GM10266 (cell line): ENCODE data around the gene SUMO4.
A peak's percentile ranks its signal among the peaks of the same experiment; 100 is the strongest.

Experiments used
- DNase-seq: peaks from one replicate; pipeline ENCODE4 v3.0.0; 2012; ENCODE audit errors: extremely low spot score
- CTCF ChIP-seq: IDR thresholded peaks from 2 replicates; pipeline ENCODE4 v1.5.1; 2012; ENCODE audit warnings: mild to moderate bottlenecking, low read depth; ENCODE audit not compliant: control insufficient read depth, insufficient read depth; ENCODE audit errors: missing control alignments

Gene SUMO4

DNA sequence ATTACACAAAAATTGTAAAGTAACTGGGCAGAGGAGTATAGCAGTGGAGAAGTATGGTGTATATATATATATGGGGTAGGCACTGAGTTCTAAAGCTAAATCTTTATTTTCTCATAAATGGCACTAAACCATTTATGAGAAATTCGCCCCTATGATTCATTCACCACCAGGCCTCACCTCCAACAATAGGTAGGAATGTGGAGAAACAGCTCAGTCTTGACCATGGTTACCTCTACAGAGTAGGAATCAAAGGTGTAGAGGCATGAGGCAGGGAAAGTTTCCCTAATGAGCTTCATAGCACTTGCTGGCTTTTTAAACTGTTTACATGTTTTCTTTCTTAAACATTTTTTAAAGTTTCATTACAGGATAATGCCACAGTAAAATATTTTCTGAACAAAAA lies 36.9 kb upstream of the SUMO4 start:
- TF ChIP-seq CTCF: no peak
- DNase-seq: no peak

- no peak for TF ChIP-seq CTCF
- no peak for DNase-seq
Measured at GRCh38 chr6:149364557-149364956, 35.5 kb upstream of the SUMO4 start.

- no peak for TF ChIP-seq CTCF
- DNase-seq: no peak
Measured at GRCh38 chr6:149365197-149365596, 34.9 kb upstream of the SUMO4 start.

- no peak for DNase-seq
- no peak for TF ChIP-seq CTCF
Measured at GRCh38 chr6:149366267-149366921, 33.7 kb upstream of the SUMO4 start.

DNA sequence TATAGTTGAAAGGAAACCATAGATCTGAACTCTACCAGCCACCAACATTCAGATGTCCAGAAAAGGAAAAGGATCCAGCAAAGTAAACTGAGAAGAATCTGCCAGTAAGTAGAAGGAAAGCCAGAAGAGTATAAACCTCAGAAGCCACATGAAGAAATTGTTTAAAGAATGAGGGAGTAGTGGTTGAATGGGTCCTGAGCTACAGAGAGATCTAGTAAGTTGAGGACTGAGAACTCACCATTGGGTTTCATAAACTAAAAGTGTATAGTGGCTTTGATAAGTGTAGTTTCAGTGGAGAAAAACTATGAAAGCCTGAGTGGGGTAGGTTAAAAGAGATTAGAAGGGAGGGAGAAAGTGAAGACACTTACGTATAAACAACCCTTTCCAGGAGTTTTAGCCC lies 32.0 kb upstream of the SUMO4 start:
- TF ChIP-seq CTCF: no peak
- peak; percentile 5 for DNase-seq

DNA sequence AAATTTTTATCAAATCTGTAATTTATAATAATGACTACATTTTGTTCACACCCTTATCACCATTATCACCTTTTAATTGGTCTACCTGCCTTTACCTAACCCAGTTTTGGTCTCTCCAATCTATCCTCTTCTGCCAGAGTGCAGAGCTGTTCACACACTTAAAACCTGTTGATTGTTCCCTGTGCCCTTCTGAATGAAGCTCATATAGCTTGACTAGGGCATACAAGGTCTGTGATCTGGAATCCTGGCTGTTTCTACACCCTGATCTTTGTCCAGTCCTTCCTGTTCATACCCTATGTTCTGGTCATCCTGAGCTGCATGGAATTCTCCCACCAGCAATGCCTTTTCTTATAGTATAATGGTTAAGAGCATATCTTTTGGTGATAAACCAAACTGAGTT lies 28.9 kb upstream of the SUMO4 start:
- TF ChIP-seq CTCF: no peak
- no peak for DNase-seq

GRCh38 chr6:149372062-149372461 lies 28.0 kb upstream of the SUMO4 start:
- no peak for DNase-seq
- TF ChIP-seq CTCF: no peak
